ENCODE results near the gene CATSPER4.

- TF ChIP-seq CTCF (IDR thresholded peaks at IDR 0.05) (no peak), POLR2A (IDR thresholded peaks at IDR 0.05) (no peak)
Observed at GRCh38 chr1:26171084-26172072, 19.0 kb upstream of the CATSPER4 start, which contains the start of gene ZNF593OS.

All from lower leg skin (tissue), 3 donors.